IMR-90 (cell line): Measurements from ENCODE around the gene SIX4.

Experiments
- BHLHE40 ChIP-seq: fragments of 150-350 bp; IDR thresholded peaks from 2 replicates; pipeline ENCODE4 v1.6.1; 2016; ENCODE audit warnings: mild to moderate bottlenecking, low read depth, low read length
- MAFK ChIP-seq: IDR thresholded peaks from 2 replicates; pipeline ENCODE4 v1.6.1; 2012; ENCODE audit warnings: low read depth, low read length, improper control_type of control experiment

DNA sequence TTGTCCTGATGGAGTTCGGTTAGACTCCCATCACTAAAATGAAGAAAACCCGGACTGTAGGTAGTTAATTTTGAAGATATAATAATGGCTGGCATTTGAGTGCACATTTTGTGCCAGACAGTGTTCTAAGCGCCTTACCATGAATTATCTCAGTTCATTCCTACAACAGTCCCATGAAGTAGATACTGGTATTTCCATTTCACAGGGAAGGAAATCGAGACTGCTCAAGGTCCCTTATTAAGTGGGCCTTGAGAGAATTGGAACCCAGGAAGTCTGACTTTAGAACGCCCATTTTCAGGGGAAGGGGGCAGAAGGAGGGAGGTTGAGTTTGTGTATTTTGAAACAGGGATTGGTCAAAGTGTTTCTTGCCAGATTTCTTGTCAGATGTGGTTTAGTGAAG is 11.3 kb upstream of the SIX4 start:
- TF ChIP-seq MAFK (no peak), BHLHE40 (no peak)
